Measurements from ENCODE around the gene ARHGAP26.

The ARHGAP26 gene

GRCh38 chr5:143053780-143054179 lies 283.6 kb downstream of the ARHGAP26 start:
- DNase-seq = no peak

DNA sequence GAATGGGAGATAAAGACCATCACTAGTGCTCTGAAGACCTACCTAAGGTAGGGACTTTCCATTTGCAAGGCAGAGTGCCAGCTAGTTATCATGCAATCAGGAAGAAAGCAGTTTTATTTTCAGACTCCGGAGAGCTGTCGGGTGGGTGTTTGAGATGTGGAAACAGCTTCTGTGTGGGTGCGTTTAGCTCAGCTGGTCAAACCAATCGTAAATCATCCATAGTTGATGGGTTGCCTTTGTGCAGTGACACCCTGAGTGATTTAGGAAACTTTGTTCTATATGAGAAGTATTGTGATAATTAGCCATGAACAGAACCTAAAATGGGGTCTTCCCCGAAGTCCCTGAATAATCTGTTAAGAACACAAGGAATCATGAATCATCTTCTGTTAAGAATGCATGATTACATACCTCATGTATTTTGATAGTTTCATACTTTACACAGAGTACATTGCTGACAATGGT lies 284.3 kb downstream of the ARHGAP26 start:
- peak; percentile 78 for DNase-seq

DNA sequence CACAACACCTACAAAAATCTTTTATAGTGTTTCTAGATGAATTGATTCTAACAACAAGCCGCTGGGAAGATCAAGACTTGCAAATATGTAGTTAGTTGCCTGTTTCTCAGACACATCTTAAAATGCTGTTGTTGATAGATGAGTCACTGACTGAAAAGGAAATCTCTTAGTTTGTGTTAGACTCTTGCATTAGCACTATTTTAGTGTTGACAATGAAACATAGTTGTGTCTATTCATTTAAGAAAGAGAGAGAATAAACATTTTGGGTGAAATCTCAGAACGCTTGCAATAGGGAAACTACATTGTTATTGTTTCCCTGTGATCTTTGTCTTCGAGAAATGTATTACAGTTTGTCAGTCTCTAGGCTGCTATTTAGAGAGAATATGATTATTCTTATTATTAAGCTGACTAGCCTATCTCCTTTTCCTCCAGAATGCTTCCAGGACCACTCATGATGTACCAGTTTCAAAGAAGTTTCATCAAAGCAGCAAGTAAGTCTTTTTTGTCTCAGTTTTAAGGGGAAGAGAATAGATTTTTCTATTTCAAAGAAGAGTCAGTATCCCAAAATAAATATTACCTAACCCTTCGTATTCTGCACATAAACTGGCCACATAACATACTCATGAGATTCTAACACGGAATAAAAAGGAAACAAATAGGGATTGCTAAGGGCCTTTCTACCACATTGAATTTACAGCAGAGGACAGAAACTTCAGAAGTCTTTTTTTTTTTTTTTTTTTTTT lies 285.6 kb downstream of the ARHGAP26 start:
- no peak for DNase-seq

DNA sequence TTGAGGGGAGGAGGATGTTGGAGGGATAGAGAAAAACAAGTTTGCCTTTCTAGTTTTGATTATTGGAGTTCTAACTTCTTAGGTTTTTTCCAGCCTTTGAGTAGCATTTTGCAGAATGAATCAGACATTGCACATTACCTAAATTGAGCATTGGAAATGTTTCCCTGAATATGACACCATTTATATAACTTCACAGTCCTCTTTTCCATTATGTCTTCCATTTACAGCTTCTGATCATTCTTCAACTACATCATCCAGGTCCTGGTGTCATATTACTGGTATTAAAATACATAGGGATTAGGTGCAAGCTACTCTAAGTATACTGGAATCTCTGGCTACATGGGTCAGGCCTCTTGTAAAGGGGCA lies 286.1 kb downstream of the ARHGAP26 start:
- DNase-seq = no peak

- no peak for DNase-seq
Measured at GRCh38 chr5:143056792-143057579, 286.8 kb downstream of the ARHGAP26 start.

GRCh38 chr5:143057580-143057999 lies 287.4 kb downstream of the ARHGAP26 start:
- peak; percentile 47 for DNase-seq

GRCh38 chr5:143059355-143059754 lies 289.2 kb downstream of the ARHGAP26 start:
- no peak for DNase-seq

DNA sequence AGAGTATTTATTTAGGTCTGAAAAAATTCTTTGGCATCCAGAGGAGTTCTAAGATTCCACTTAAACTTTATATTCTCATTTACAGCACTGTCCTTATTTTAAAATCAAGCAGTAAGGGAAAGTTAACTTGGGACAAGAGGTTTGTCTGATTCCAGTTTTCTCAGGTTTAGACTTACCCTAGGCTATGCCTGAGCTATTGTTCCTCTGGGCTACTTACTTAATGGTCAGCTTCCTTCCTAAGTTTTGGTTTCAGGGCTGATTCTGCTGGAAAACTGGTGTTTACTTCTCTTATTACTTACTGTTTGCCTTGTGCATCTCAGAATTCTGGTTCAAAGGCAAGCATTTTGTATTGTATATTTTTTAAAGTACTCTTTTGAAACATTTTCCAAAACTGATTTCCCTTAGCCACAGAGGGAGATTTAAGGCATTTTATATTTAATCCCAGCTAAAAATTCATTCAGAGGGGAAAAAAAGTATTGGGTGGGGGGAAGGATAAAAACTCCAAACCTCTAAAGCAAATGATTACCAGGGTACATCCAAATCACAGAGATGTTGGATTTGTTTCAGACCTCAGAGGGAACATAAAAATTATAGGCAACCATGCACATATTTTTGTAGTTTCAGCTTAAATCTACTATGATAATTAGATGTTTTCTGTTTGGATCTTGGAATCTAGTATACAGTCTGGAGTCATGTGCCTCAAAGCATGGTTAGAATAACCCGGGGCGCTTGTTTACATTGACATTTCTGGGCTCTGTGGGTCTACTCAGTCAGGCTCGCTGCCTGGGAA lies 290.0 kb downstream of the ARHGAP26 start:
- DNase-seq = no peak

DNA sequence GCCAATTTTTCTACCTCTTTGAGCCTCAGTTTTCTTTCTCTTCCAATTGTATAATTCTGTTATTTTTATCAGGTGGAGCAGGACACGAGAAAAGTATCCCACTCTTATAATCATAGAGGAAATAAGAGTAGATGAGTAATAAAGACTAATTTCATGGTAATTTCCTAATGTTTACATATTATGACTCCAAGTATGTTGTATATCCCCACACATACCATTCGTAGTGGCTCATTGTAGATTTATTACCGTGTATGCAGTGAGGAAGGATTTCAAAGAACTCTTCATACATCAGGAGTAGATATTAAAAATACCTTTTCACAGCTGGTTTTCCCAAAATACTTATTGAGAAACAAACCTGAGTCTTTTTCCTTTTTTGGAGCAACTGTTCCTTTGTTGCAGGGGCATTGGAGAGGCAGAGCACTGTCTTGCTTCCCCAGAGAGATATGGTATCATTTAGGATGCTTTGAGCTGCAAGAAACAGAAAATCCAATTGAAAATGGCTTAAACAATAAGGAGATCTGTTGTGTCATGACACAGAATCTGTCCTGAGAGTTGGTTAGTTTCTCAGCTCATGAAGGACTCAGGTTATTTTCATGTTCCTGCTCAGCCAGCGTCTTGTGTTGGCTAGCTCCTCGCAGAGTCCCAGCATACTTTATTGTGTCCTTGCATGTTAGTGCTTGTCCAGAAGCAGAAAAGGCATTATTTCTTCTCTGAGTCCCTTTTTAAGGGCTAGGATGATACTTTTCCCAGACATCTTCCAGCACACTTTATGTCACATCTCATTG lies 291.2 kb downstream of the ARHGAP26 start:
- peak; percentile 80 for DNase-seq

DNA sequence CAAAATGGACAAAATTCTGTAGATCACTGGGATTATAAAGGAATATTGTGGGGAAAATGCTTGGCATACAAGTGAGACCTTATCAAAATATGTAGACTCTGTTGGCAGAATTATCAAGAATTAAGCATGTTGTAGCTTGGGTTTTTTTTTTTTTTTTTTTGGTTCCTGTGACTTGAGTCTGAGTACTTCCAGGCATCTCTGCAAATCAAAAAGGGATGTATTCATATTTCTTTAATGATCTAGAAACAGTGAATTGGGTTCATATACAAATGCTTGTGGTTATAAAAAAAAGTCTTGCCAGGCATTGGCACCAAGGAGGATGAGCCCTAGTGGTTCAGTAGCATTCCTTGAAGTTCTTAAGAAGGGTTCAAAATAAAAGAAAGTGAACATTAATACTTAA lies 292.2 kb downstream of the ARHGAP26 start:
- no peak for DNase-seq

DNA sequence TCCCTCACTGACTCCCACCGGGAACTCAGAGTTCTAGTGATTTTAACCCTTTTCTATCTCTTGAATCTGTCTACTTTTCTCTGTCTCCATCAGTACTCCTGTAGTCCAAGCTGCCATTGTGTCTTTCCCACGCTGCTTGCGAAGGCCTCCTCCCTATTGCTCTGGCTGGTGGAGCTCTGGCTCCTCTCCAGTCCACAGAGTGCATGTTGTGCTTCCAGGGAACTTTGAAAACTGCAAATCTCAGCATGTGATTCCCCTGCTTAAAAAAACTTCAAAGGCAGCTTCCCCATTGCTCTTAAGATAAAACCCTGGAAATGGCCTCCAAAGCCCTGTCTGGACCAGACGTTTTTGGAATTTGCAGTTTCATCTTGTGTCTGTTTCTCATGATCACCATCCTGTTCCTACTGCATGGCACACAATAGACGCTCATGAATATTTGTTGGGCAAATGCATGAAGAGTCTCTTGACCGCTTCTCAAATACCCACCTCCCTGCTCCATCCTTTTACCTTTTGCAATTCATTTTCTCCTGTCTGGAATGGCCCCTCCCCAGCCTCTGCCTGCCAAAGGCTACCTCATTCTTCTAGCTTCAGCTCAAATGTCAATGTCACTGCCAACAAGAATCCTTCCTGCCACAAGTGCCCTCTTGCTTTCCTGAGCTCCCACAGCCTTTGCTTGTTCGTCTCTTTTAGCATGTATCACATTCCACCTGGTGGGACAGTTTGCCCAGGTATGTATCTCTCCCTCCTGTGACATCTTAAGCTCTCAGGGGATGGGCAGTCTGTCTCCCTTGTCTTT lies 293.2 kb downstream of the ARHGAP26 start:
- no peak for DNase-seq

DNA sequence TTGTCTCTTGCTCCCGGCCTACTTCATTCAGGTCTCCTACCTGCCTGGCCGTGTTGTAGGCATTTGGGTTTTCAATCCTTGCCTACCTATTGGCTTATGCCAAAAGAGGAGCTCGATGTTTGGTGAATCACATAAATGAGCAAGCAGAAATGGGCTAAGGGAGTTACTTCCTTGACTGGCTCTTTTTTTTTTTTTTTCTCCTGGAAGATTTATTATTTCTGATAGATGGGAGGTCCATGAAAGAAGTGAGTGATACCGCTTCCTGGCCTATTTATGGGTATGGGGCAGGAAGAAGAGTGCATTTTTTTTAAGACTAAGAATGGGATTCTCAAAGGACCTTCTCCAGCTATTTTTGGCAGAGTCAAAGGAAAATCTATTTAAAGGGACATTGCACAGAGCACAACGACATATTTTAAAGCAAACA lies 294.1 kb downstream of the ARHGAP26 start:
- peak; percentile 19 for DNase-seq

DNA sequence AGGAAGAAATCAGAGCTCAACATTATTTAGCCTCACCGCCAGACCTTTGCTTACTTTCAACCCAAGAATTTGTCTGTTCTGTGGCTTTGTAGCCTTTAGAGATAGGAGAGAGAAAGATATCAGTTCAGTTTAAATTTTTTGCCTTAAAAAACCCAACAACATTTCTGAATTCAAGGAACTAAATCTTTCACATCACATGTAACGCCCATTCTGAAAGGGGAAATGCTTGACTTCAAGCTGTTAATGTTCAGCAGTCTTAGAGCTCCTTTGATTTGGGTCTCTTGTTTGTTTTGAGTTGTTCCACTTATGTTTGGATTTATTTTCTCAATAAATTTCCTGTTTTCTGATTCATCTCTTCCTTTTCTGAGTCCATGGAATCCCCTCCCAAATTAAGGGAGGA lies 294.5 kb downstream of the ARHGAP26 start:
- no peak for DNase-seq

DNA sequence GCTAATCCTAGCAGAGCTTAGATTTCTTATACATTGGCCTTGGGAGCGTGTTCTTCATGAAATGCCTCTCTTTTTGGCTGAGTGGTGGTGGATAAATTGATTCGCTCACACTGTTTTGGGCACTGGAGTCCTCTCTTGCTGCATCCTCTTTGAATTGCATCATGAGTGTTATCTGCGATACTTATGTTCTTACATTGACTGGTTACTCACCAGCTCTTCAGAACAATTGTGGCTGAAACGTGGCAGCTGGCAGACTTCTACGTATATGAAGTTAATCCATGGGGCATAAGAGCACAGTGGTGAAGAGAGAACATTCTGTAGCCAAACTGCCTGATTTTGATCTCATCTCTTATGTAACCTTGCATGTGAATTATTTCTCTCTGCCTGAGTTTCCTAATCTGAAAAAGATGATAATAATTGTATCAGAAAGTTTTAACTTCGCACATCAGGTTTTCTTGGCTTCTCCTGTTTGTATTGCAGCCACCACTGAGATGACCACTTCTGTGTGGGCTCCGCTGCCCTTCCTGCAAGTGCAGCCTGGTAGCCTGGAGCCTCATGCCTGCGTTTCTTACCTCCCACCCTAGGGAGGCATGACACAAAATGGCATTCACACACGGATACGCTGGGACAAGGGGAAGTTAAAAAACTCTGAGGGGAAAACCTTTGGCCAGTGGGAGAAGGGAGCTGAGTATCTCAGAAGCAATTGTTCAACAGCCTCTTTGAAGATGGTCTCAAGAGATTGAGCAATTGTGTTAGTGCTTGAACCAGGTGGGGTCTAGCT lies 295.2 kb downstream of the ARHGAP26 start:
- DNase-seq = no peak

GRCh38 chr5:143065996-143066522 lies 295.9 kb downstream of the ARHGAP26 start:
- DNase-seq = no peak

GRCh38 chr5:143066556-143067281 lies 296.5 kb downstream of the ARHGAP26 start:
- no peak for DNase-seq

DNA sequence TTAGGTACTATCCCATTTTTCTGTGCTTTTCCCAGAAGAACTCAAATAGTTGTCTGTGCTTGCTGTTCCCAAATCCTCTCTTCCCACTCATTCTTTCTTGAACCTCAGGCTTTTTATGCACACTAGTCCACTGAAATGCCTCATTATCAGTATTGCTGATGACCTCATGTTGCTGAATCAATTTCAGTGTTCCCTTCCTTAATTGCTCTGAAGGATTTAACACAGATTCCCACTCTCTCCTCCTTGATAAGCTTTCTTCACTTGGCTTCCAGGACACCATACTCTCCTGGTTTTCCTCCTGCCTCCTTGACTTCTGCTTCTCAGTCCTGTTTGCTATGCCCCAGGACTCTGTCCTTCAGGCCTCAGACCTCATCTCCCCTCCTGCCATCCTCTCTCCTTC lies 298.5 kb downstream of the ARHGAP26 start:
- DNase-seq = no peak

DNA sequence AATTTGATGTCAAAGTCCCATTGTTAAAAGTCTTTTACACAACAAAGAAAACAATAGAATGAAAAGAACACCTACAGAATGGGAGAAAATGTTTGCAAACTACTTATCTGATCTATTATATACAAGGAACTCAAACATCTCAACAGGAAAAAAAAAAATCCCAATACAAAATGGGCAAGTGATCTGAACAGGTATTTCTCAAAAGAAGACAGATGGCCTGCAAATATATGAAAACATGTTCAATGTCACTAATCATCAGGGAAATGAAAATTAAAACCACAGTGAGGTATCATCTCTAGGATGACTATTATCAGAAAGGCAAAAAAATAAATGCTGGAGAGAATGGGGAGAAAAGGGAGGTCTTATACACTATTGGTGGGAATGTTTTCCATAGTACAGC lies 301.8 kb downstream of the ARHGAP26 start:
- no peak for DNase-seq

DNA sequence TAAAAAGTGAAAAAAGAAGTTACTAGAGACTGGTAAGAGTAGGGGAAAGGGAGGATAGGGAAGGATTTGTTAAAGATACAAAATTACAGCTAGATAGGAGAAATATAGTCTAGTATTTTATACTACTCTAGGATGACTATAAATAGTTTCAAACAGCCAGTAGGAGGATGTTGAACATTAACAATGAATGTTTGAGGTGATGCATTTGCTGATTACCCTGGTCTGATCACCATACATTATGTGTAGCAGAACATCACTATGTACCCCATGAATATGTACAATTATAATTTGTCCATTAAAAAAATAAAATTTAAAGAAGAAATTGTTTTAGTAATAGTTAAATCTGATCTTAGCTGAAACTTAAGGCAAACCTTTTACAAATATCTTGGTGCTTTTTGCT lies 302.6 kb downstream of the ARHGAP26 start:
- no peak for DNase-seq

- DNase-seq = no peak
Measured at GRCh38 chr5:143073766-143074165, 303.6 kb downstream of the ARHGAP26 start.

Data from NCI-H226 (cell line).